NB4 (cell line): ENCODE measurements around the gene KRTAP25-1.

ENCODE experiments used
- DNase-seq: peaks from one replicate; pipeline ENCODE4 v3.0.0; 2010; ENCODE audit warnings: low read depth
- H3K4me3 ChIP-seq: one replicate; pipeline ENCODE4 v1.5.1; 2011; ENCODE audit warnings: mild to moderate bottlenecking, low read depth, low read length, moderate library complexity
- CTCF ChIP-seq: IDR thresholded peaks from one replicate; pipeline ENCODE4 v1.5.1; 2012; ENCODE audit warnings: low read depth, low read length
- MYC ChIP-seq: IDR thresholded peaks from 2 replicates; pipeline ENCODE4 v1.6.1; 2011; ENCODE audit warnings: low read depth, low read length
- POLR2A ChIP-seq: IDR thresholded peaks from 2 replicates; pipeline ENCODE4 v1.6.1; 2011; ENCODE audit warnings: mild to moderate bottlenecking; ENCODE audit not compliant: insufficient read length; ENCODE audit errors: extremely low read depth
- TF ChIP-seq, protein P1 (sequence below): IDR thresholded peaks from 2 replicates; pipeline ENCODE4 v1.6.1; 2011; ENCODE audit warnings: low read depth, low read length

The KRTAP25-1 gene

DNA sequence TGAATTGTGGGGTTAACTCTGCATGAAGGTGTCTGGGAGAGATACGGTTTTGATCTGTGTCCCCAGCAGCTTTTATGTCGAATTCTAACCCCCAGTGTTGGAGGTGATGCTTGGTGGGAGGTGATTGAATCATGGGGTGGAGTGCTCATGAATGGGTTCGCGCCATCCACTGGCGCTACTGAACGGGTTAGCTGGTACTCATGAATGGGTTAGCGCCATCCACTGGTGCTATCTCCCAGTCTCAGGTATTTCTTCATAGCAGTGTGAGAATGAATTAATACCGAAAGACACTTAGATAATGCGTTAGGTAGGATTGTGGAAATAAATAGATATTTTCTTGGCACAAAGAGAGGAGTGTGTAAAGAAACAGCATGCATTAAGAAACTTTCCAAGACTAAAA, 40.5 kb downstream of the KRTAP25-1 start:
- H3K4me3 ChIP-seq, result no peak overlapping the region
- TF ChIP-seq MYC, result no peak
- no peak for TF ChIP-seq POLR2A
- no peak for TF ChIP-seq CTCF
- TF ChIP-seq, protein P1, sequence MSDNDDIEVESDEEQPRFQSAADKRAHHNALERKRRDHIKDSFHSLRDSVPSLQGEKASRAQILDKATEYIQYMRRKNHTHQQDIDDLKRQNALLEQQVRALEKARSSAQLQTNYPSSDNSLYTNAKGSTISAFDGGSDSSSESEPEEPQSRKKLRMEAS, result no peak

GRCh38 chr21:30245061-30245460, 44.3 kb downstream of the KRTAP25-1 start:
- DNase-seq, result no peak
- H3K4me3 ChIP-seq, result no peak overlapping the region
- TF ChIP-seq POLR2A, result no peak
- TF ChIP-seq, protein P1, result no peak
- no peak for TF ChIP-seq CTCF
- no peak for TF ChIP-seq MYC

More for the DNA sequence above, 40.5 kb downstream of the KRTAP25-1 start:
- DNase-seq, result no peak

DNA sequence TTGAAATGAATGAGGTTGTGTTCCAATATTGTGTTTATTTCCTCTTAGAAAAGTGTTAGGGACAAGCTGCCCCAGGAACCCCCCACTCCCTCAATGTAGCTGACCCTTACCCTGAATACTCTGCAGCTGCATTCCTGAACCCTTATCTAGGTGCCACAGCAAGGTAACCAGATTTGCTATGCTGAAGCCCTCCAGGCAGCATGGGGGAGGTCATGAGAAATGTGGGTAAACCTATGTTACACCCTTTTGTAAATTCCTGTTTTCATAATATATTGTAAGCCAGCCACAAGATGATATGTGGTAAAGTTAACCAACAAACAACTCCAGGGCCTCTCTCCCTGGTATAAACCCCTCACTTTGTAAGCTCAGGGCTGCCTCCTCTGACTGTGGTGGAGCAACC, 45.6 kb downstream of the KRTAP25-1 start:
- DNase-seq, result no peak
- H3K4me3 ChIP-seq, result no peak overlapping the region
- no peak for TF ChIP-seq CTCF

GRCh38 chr21:30240661-30241060, 48.7 kb downstream of the KRTAP25-1 start:
- H3K4me3 ChIP-seq, result no peak overlapping the region
- no peak for TF ChIP-seq CTCF
- no peak for TF ChIP-seq MYC
- TF ChIP-seq, protein P1, result no peak
- no peak for TF ChIP-seq POLR2A
- DNase-seq, result no peak
